Epithelial cell of esophagus (primary cell): ENCODE data around the gene DCD.

Source experiments
- DNase-seq: peaks from one replicate; pipeline ENCODE4 v3.0.0; 2010; ENCODE audit warnings: low read depth
- H3K4me3 ChIP-seq: 2 replicates; pipeline ENCODE4 v1.5.1; 2011; ENCODE audit warnings: mild to moderate bottlenecking, low read length, control low read depth
- CTCF ChIP-seq: IDR thresholded peaks from 2 replicates; pipeline ENCODE4 v1.5.1; 2011; ENCODE audit warnings: low read depth, mild to moderate bottlenecking, low read length, control low read depth, inconsistent platforms; ENCODE audit not compliant: insufficient read depth; ENCODE audit errors: missing control alignments

DCD gene

GRCh38 chr12:54608156-54608555 lies 40.0 kb downstream of the DCD start:
- DNase-seq = no peak
- no peak for TF ChIP-seq CTCF
- no peak overlapping the region for H3K4me3 ChIP-seq

GRCh38 chr12:54606556-54606955 lies 41.6 kb downstream of the DCD start:
- TF ChIP-seq CTCF = no peak
- DNase-seq = no peak
- H3K4me3 ChIP-seq = no peak overlapping the region

GRCh38 chr12:54605138-54605970 lies 42.8 kb downstream of the DCD start:
- peak; percentile 41 for DNase-seq
- H3K4me3 ChIP-seq = no peak overlapping the region
- no peak for TF ChIP-seq CTCF

- no peak overlapping the region for H3K4me3 ChIP-seq
- TF ChIP-seq CTCF = no peak
- DNase-seq = no peak
These were observed 43.7 kb downstream of the DCD start for GRCh38 chr12:54604436-54604835.

GRCh38 chr12:54603872-54604271 lies 44.3 kb downstream of the DCD start:
- TF ChIP-seq CTCF = no peak
- H3K4me3 ChIP-seq = no peak overlapping the region
- no peak for DNase-seq

- no peak overlapping the region for H3K4me3 ChIP-seq
- peak; percentile 90 for TF ChIP-seq CTCF
- peak; percentile 81 for DNase-seq
These were observed 44.9 kb downstream of the DCD start for GRCh38 chr12:54603173-54603814.
